CD4-positive, CD25-positive, alpha-beta regulatory T cell (primary cell): ENCODE results near the gene MEF2C. TPM values are rescaled to one million over a fixed set of nuclear protein-coding genes. Genes with fewer than 3 reads are reported as not detected.

Source experiments
- ATAC-seq, 2 donors: fragments of 150-1000 bp; cut with Tn5 transposase; one replicate each; pipeline ENCODE4 v1.10.0; 2021; ENCODE audit warnings: low read depth in 2 of 2, moderate number of reproducible peaks in 2 of 2, moderate library complexity in 1 of 2
- DNase-seq, 3 donors: peaks; one replicate each; pipeline versions ENCODE4 v3.0.0 to v3.0.0-alpha.2; 2012 to 2022; ENCODE audit warnings: mixed read lengths in 1 of 3
- H3K27ac ChIP-seq: one replicate; pipeline ENCODE4 v1.7.0; 2013; ENCODE audit warnings: mild to moderate bottlenecking, low read length; ENCODE audit not compliant: insufficient read depth, poor library complexity, severe bottlenecking
- H3K27me3 ChIP-seq: one replicate; pipeline ENCODE4 v1.7.0; 2013; ENCODE audit warnings: low read length; ENCODE audit not compliant: control insufficient read depth, insufficient read depth
- H3K36me3 ChIP-seq: one replicate; pipeline ENCODE4 v1.7.0; 2013; ENCODE audit warnings: mild to moderate bottlenecking, low read length, moderate library complexity; ENCODE audit not compliant: control insufficient read depth, insufficient read depth
- H3K4me1 ChIP-seq: 2 replicates; pipeline ENCODE4 v1.7.0; 2013; ENCODE audit warnings: mild to moderate bottlenecking, low read length; ENCODE audit not compliant: insufficient read depth, control insufficient read depth, poor library complexity, severe bottlenecking
- H3K4me3 ChIP-seq: one replicate; pipeline ENCODE4 v1.7.0; 2013; ENCODE audit warnings: low read depth, mild to moderate bottlenecking, low read length, moderate library complexity
- H3K9me3 ChIP-seq, 2 experiments: 1 replicate in 1 of 2; 2 replicates in 1 of 2; pipeline ENCODE4 v1.7.0; 2013; ENCODE audit warnings: low read length in 2 of 2, mild to moderate bottlenecking in 1 of 2, moderate library complexity in 1 of 2; ENCODE audit not compliant: control insufficient read depth in 2 of 2
- H3K27ac Mint-ChIP-seq, 3 donors: one replicate each; pipeline ENCODE4 v1.8.0; 2020 to 2022; ENCODE audit warnings: mild to moderate bottlenecking in 3 of 3, mixed read lengths in 3 of 3, moderate library complexity in 2 of 3
- H3K27me3 Mint-ChIP-seq: one replicate; pipeline ENCODE4 v1.8.0; 2022; ENCODE audit warnings: mild to moderate bottlenecking, mixed read lengths
- H3K36me3 Mint-ChIP-seq: one replicate; pipeline ENCODE4 v1.8.0; 2020; ENCODE audit warnings: mixed read lengths
- H3K4me1 Mint-ChIP-seq, 4 donors: one replicate each; pipeline ENCODE4 v1.8.0; 2020 to 2022; ENCODE audit warnings: mixed read lengths in 4 of 4, mild to moderate bottlenecking in 1 of 4
- H3K4me3 Mint-ChIP-seq, 4 donors: one replicate each; pipeline ENCODE4 v1.8.0; 2020 to 2022; ENCODE audit warnings: mild to moderate bottlenecking in 4 of 4, mixed read lengths in 4 of 4, moderate library complexity in 3 of 4
- H3K9me3 Mint-ChIP-seq, 7 donors: one replicate each; pipeline ENCODE4 v1.8.0; 2020 to 2022; ENCODE audit warnings: mixed read lengths in 7 of 7, mild to moderate bottlenecking in 3 of 7, moderate library complexity in 2 of 7
- polyA plus RNA-seq, 4 donors: library from polyadenylated mRNA; unstranded; fragments of 300-500 nt; fragmentation: Illumina TruSeq; gene quantifications; one replicate each; pipeline ENCODE4 v1.2.3, GENCODE V29; 2021
- total RNA-seq: library from RNA; stranded (reverse); gene quantifications from one replicate; pipeline ENCODE4 v1.2.3, GENCODE V29; 2022

The MEF2C gene
- total and polyA plus RNA-seq, 5 donors from 2014 or later, result 0.38 to 1.7 (median 1.6) TPM; not detected in 2

- peaks cover 91% of the 10 kb centered on the region for H3K27me3 Mint-ChIP-seq
- H3K36me3 Mint-ChIP-seq, result no peaks in the 10 kb centered on the region
- Histone ChIP-seq H3K27ac (no peak overlapping the region), H3K4me3 (no peak overlapping the region), H3K27me3 (peaks cover 74% of the 10 kb centered on the region), H3K36me3 (no peaks in the 10 kb centered on the region), H3K9me3 (peaks cover 2 to 12% of the 10 kb centered on the region in 2 experiments), H3K4me1 (peaks cover 21% of the 10 kb centered on the region)
- peak overlapping the region; percentile 33 to 82 (median 71) for H3K4me3 Mint-ChIP-seq
- DNase-seq, result no peak
- H3K9me3 Mint-ChIP-seq, result peaks cover 0 to 19% (median 3%) of the 10 kb centered on the region in 7 donors
- H3K4me1 Mint-ChIP-seq, result peaks cover 3 to 38% (median 15%) of the 10 kb centered on the region in 4 donors
- H3K27ac Mint-ChIP-seq, result peak overlapping the region in 1 of 3 donors; percentile 95
- no peak for ATAC-seq
These were observed 209.5 kb downstream of the MEF2C start for GRCh38 chr5:88673253-88674105.

DNA sequence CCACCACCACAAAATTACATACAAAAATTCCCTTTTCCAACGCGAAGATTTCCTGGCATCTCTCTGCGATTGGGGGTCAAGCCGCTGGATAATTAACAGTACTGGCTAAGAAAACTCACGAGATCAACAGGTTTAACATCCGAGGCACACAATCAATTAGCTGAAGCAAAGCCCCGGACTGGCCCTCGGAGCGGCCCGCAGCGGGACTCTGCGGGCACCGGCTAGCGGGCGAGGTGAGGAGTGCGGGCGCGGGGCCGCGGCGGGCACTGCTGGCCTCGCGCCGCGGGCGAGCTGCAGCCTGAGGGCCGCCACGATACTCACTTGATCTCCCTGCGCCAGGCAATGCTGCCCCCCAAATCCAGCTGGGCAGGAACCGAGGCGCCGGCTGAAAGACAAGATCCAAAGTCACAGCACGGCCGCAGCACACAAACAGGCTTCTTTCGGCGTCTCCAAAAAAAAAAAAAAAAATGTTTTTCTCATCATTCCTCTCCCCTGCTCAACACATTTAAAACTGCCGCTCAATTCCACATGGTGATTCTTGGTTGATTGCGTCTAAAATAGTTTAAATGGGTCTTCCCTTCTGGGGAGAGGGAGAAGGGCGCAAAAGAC, 210.2 kb downstream of the MEF2C start:
- Mint-ChIP-seq H3K36me3 (no peaks in the 10 kb centered on the region), H3K9me3 (peaks cover 0 to 16% (median 4%) of the 10 kb centered on the region in 7 donors), H3K27me3 (peaks cover 92% of the 10 kb centered on the region), H3K4me1 (peaks cover 3 to 40% (median 19%) of the 10 kb centered on the region in 4 donors), H3K27ac (peak overlapping the region in 1 of 3 donors; percentile 95), H3K4me3 (peak overlapping the region in 1 of 4 donors; percentile 52)
- peaks cover 21% of the 10 kb centered on the region for H3K4me1 ChIP-seq
- H3K36me3 ChIP-seq, result no peaks in the 10 kb centered on the region
- no peak overlapping the region for H3K4me3 ChIP-seq
- peaks cover 77% of the 10 kb centered on the region for H3K27me3 ChIP-seq
- DNase-seq (no peak), ATAC-seq (no peak)
- peaks cover 2 to 12% of the 10 kb centered on the region in 2 experiments for H3K9me3 ChIP-seq
- H3K27ac ChIP-seq, result no peak overlapping the region

GRCh38 chr5:88671505-88672499, 211.2 kb downstream of the MEF2C start:
- Mint-ChIP-seq H3K4me1 (peaks cover 8 to 50% (median 27%) of the 10 kb centered on the region in 4 donors), H3K4me3 (peak overlapping the region in 3 of 4 donors; percentile 2 to 66 (median 28))
- H3K27me3 ChIP-seq, result peaks cover 73% of the 10 kb centered on the region

GRCh38 chr5:88671106-88671504, 211.9 kb downstream of the MEF2C start:
- no peak overlapping the region for H3K27ac ChIP-seq
- Mint-ChIP-seq H3K27ac (no peak overlapping the region), H3K27me3 (peaks cover 92% of the 10 kb centered on the region), H3K4me1 (peaks cover 15 to 52% (median 30%) of the 10 kb centered on the region in 4 donors), H3K9me3 (peaks cover 0 to 13% (median 4%) of the 10 kb centered on the region in 7 donors), H3K4me3 (no peak overlapping the region), H3K36me3 (no peaks in the 10 kb centered on the region)
- peaks cover 68% of the 10 kb centered on the region for H3K27me3 ChIP-seq
- H3K9me3 ChIP-seq, result peaks cover 0 to 12% of the 10 kb centered on the region in 2 experiments
- no peak overlapping the region for H3K4me3 ChIP-seq
- DNase-seq, result no peak
- H3K4me1 ChIP-seq, result peaks cover 35% of the 10 kb centered on the region
- H3K36me3 ChIP-seq, result no peaks in the 10 kb centered on the region
- ATAC-seq, result no peak

More at GRCh38 chr5:88671505-88672499, 211.2 kb downstream of the MEF2C start:
- Histone ChIP-seq H3K4me1 (peaks cover 30% of the 10 kb centered on the region), H3K9me3 (peaks cover 0 to 12% of the 10 kb centered on the region in 2 experiments), H3K4me3 (no peak overlapping the region), H3K27ac (no peak overlapping the region), H3K36me3 (no peaks in the 10 kb centered on the region)
- peaks cover 0 to 13% (median 4%) of the 10 kb centered on the region in 7 donors for H3K9me3 Mint-ChIP-seq
- H3K36me3 Mint-ChIP-seq, result no peaks in the 10 kb centered on the region
- H3K27ac Mint-ChIP-seq, result no peak overlapping the region
- DNase-seq (no peak), ATAC-seq (no peak)
- peaks cover 92% of the 10 kb centered on the region for H3K27me3 Mint-ChIP-seq

- Histone ChIP-seq H3K27ac (no peak overlapping the region), H3K27me3 (peaks cover 72% of the 10 kb centered on the region), H3K4me3 (no peak overlapping the region), H3K9me3 (peaks cover 0 to 11% of the 10 kb centered on the region in 2 experiments), H3K36me3 (no peaks in the 10 kb centered on the region), H3K4me1 (peaks cover 31% of the 10 kb centered on the region)
- Mint-ChIP-seq H3K36me3 (no peaks in the 10 kb centered on the region), H3K27ac (no peak overlapping the region), H3K9me3 (peaks cover 0 to 12% (median 4%) of the 10 kb centered on the region in 7 donors), H3K4me1 (peaks cover 16 to 53% (median 29%) of the 10 kb centered on the region in 4 donors), H3K4me3 (peak overlapping the region in 1 of 4 donors; percentile 39), H3K27me3 (peaks cover 92% of the 10 kb centered on the region)
- DNase-seq, result no peak
- ATAC-seq, result no peak
These were observed 212.5 kb downstream of the MEF2C start for GRCh38 chr5:88670461-88670860.

DNA sequence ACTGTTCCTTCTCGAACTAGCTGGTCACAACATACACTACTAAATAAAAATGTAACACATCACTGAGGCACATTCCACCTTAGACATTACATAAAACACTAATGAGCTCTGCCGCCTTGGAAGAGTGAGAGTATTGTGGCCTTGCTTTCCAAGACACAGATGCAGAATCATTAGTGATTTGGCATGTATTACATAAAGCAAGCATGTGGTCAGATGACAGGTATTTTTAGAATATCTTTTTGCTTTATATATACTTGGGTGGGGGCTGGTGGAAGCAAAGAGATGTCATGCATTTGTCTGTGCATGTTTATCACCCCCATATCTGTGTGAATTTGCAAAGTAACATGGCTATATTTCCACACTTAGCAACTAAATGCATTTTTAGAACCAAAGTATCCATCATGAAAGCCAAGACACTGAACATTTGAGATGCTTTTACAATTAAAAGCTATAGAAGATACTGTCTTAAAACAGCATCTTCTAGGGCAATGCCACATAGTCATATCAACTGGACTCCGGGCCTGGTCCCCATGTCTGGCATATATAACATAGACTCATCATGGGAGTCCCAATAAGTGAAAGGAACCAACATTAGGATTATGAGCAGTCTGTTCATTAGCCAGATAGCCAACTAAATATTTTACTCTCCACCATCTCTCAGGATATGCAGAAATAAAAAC, 213.5 kb downstream of the MEF2C start:
- DNase-seq, result no peak
- H3K9me3 Mint-ChIP-seq, result peaks cover 0 to 14% (median 4%) of the 10 kb centered on the region in 7 donors

More for the DNA sequence above, 213.5 kb downstream of the MEF2C start:
- Mint-ChIP-seq H3K4me1 (peaks cover 14 to 47% (median 24%) of the 10 kb centered on the region in 4 donors), H3K36me3 (no peaks in the 10 kb centered on the region), H3K4me3 (no peak overlapping the region), H3K27me3 (peaks cover 95% of the 10 kb centered on the region), H3K27ac (no peak overlapping the region)
- Histone ChIP-seq H3K27me3 (peaks cover 76% of the 10 kb centered on the region), H3K4me3 (no peak overlapping the region), H3K4me1 (peaks cover 21% of the 10 kb centered on the region), H3K9me3 (peaks cover 5 to 9% of the 10 kb centered on the region in 2 experiments), H3K36me3 (no peaks in the 10 kb centered on the region), H3K27ac (no peak overlapping the region)
- ATAC-seq, result no peak
